ENCODE results near the gene MMS22L.

MMS22L gene

DNA sequence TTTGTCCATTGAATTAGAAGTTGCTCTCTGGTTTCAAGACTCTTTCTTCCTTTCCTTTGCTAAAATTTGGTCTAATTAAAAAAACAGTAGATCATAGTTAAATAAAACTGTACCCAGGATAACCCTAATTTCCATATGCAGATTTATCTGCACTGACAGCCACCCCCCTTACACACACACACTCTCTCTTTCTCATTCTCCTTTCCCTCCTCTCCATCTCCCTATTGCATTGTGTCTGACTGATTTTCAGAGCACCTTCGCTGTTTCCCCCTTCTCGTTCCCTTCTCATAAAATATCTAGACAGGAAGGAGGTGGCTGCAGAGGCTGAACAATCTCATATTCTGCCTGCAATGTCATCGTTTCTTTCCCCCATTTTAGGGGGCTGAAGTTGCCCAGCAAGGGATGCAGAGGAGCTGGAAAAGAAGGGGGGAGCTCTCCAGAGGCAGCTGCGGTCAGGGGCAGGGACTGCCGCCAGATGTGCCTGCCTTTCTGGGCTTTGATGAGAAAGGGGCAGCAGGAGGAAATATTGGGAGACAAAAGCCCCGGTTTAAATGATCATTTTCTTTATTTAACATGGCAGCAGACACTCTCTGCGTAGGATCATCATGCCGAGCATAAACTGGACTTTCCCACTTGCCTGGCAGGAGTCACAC is 22.5 kb upstream of the MMS22L start:
- Histone ChIP-seq H3K27ac (no peak overlapping the region), H3K4me3 (no peak overlapping the region), H3K9me3 (ENCODE audit: low read depth, low read length) (no peaks in the 10 kb centered on the region), H3K9ac (ENCODE audit: insufficient read length) (no peak overlapping the region), H3K36me3 (ENCODE audit: insufficient read depth, low read length) (no peaks in the 10 kb centered on the region)
- no peak for TF ChIP-seq POLR2AphosphoS5 (IDR thresholded peaks at IDR 0.05; ENCODE audit: borderline replicate concordance, low read depth, low read length)
- no peak for TF ChIP-seq EZH2 (IDR thresholded peaks at IDR 0.05)
- no peak for TF ChIP-seq FOXP2 (optimal IDR thresholded peaks at IDR 0.05; ENCODE audit: control extremely low read depth, extremely low read length, insufficient read depth)
- no peak for DNase-seq (ENCODE audit: low read depth, low spot score)

- DNase-seq (ENCODE audit: low read depth, low spot score) = no peak
- TF ChIP-seq FOXP2 (optimal IDR thresholded peaks at IDR 0.05; ENCODE audit: control extremely low read depth, extremely low read length, insufficient read depth) (no peak), EZH2 (IDR thresholded peaks at IDR 0.05) (no peak), POLR2AphosphoS5 (IDR thresholded peaks at IDR 0.05; ENCODE audit: borderline replicate concordance, low read depth, low read length) (no peak)
- no peak overlapping the region for H3K27ac ChIP-seq
- H3K36me3 ChIP-seq (ENCODE audit: insufficient read depth, low read length) = no peaks in the 10 kb centered on the region
- H3K4me3 ChIP-seq = no peak overlapping the region
- H3K9ac ChIP-seq (ENCODE audit: insufficient read length) = no peak overlapping the region
- H3K9me3 ChIP-seq (ENCODE audit: low read depth, low read length) = no peaks in the 10 kb centered on the region
Observed at GRCh38 chr6:97304701-97305100, 21.7 kb upstream of the MMS22L start.

DNA sequence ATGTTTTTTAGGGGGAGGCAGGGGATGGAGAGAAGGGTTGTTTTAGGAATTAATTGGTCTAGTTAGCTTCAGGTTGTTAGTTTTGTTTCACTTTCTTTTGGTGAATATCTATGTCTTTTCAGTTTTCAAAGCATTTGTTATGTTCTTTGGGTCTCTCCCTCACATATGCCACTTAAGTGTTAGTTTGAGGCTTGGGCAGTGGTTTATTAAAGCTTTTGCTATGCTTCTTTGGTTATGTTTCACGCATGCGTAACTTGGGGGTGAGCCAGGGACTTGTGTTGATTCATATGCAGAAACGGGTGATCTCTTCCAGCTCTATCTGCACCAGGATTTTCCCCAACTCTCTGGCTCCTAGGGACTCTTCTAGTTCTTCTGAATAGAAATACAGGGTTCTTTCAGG is 11.4 kb upstream of the MMS22L start:
- Histone ChIP-seq H3K4me3 (no peak overlapping the region), H3K9ac (ENCODE audit: insufficient read length) (no peak overlapping the region), H3K36me3 (ENCODE audit: insufficient read depth, low read length) (no peaks in the 10 kb centered on the region), H3K27ac (no peak overlapping the region), H3K9me3 (ENCODE audit: low read depth, low read length) (no peaks in the 10 kb centered on the region)
- DNase-seq (ENCODE audit: low read depth, low spot score) = no peak
- TF ChIP-seq EZH2 (IDR thresholded peaks at IDR 0.05) (no peak), POLR2AphosphoS5 (IDR thresholded peaks at IDR 0.05; ENCODE audit: borderline replicate concordance, low read depth, low read length) (no peak), FOXP2 (optimal IDR thresholded peaks at IDR 0.05; ENCODE audit: control extremely low read depth, extremely low read length, insufficient read depth) (no peak)

- Histone ChIP-seq H3K27ac (no peak overlapping the region), H3K9ac (ENCODE audit: insufficient read length) (no peak overlapping the region), H3K4me3 (no peak overlapping the region), H3K9me3 (ENCODE audit: low read depth, low read length) (no peaks in the 10 kb centered on the region), H3K36me3 (ENCODE audit: insufficient read depth, low read length) (no peaks in the 10 kb centered on the region)
- TF ChIP-seq EZH2 (IDR thresholded peaks at IDR 0.05) (no peak), FOXP2 (optimal IDR thresholded peaks at IDR 0.05; ENCODE audit: control extremely low read depth, extremely low read length, insufficient read depth) (no peak), POLR2AphosphoS5 (IDR thresholded peaks at IDR 0.05; ENCODE audit: borderline replicate concordance, low read depth, low read length) (no peak)
- no peak for DNase-seq (ENCODE audit: low read depth, low spot score)
Observed at GRCh38 chr6:97293198-97293696, 10.2 kb upstream of the MMS22L start.

DNA sequence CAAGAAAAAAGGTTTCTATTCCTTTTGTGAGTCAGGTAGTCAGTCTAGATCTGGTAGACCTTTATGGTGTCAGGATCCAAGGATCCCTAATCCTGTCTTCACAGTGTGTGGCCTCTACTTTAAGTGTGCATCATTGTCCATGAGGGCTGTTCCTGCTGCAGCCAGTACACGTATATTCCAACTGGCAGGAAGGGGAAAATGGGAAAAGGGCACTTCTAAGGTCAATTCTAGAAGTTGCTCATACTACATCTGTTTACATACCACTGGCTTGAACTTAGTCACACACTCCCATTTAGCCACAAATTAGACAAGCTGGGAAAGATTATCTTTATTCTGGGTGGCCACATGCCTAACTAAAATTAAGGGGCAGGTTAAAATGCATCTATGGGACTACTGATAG is 9.7 kb upstream of the MMS22L start:
- TF ChIP-seq POLR2AphosphoS5 (IDR thresholded peaks at IDR 0.05; ENCODE audit: borderline replicate concordance, low read depth, low read length) (no peak), EZH2 (IDR thresholded peaks at IDR 0.05) (no peak), FOXP2 (optimal IDR thresholded peaks at IDR 0.05; ENCODE audit: control extremely low read depth, extremely low read length, insufficient read depth) (no peak)
- no peak overlapping the region for H3K4me3 ChIP-seq
- H3K36me3 ChIP-seq (ENCODE audit: insufficient read depth, low read length) = no peaks in the 10 kb centered on the region
- no peak for DNase-seq (ENCODE audit: low read depth, low spot score)
- no peak overlapping the region for H3K9ac ChIP-seq (ENCODE audit: insufficient read length)
- no peak overlapping the region for H3K27ac ChIP-seq
- H3K9me3 ChIP-seq (ENCODE audit: low read depth, low read length) = no peaks in the 10 kb centered on the region

GRCh38 chr6:97291896-97292295 is 8.9 kb upstream of the MMS22L start:
- H3K9me3 ChIP-seq (ENCODE audit: low read depth, low read length) = no peaks in the 10 kb centered on the region
- no peak for DNase-seq (ENCODE audit: low read depth, low spot score)
- no peak overlapping the region for H3K27ac ChIP-seq
- no peak overlapping the region for H3K9ac ChIP-seq (ENCODE audit: insufficient read length)
- H3K4me3 ChIP-seq = no peak overlapping the region
- TF ChIP-seq POLR2AphosphoS5 (IDR thresholded peaks at IDR 0.05; ENCODE audit: borderline replicate concordance, low read depth, low read length) = no peak
- TF ChIP-seq EZH2 (IDR thresholded peaks at IDR 0.05) = no peak
- TF ChIP-seq FOXP2 (optimal IDR thresholded peaks at IDR 0.05; ENCODE audit: control extremely low read depth, extremely low read length, insufficient read depth) = no peak
- H3K36me3 ChIP-seq (ENCODE audit: insufficient read depth, low read length) = no peaks in the 10 kb centered on the region

DNA sequence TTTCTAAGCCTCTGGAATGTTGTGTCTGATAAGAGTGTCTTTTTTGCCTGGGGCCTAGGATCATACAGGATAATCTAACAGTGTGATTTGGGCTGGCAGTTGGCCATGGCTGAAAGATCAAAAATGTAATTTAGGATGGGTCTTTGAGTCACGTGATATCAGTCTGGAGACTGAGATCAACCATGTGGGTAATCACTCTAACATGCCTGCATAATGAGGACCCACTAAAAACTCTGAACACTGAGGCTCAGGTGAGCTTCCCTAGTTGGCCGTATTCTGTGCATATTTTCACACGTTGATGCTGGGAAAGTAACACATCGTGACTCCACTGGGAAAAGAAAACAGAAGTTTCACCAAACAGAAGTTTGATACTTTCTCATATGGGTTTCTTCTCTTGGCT is 6.3 kb upstream of the MMS22L start:
- TF ChIP-seq FOXP2 (optimal IDR thresholded peaks at IDR 0.05; ENCODE audit: control extremely low read depth, extremely low read length, insufficient read depth) (no peak), EZH2 (IDR thresholded peaks at IDR 0.05) (no peak), POLR2AphosphoS5 (IDR thresholded peaks at IDR 0.05; ENCODE audit: borderline replicate concordance, low read depth, low read length) (no peak)
- DNase-seq (ENCODE audit: low read depth, low spot score) = no peak
- Histone ChIP-seq H3K9ac (ENCODE audit: insufficient read length) (no peak overlapping the region), H3K36me3 (ENCODE audit: insufficient read depth, low read length) (no peaks in the 10 kb centered on the region), H3K4me3 (no peak overlapping the region), H3K9me3 (ENCODE audit: low read depth, low read length) (no peaks in the 10 kb centered on the region), H3K27ac (no peak overlapping the region)

DNA sequence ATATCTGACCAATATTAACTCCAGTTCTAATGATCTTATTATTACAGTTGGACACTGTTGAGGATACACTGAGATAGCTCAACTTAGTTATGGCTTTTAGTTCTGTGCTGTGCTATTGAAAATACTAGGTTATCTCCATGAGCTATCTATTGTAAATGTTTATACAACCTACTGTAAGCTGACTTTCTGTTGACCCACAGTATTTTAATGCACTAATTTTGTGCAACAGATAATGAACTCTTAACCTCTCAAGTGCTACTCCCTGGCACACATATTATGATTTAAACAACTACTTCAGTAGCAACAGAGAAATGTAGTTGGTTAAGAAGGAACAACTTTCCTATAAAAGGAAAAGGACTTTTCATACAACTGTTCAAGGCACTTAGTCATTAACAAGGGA is 5.2 kb upstream of the MMS22L start:
- TF ChIP-seq FOXP2 (optimal IDR thresholded peaks at IDR 0.05; ENCODE audit: control extremely low read depth, extremely low read length, insufficient read depth) (no peak), POLR2AphosphoS5 (IDR thresholded peaks at IDR 0.05; ENCODE audit: borderline replicate concordance, low read depth, low read length) (no peak), EZH2 (IDR thresholded peaks at IDR 0.05) (no peak)
- Histone ChIP-seq H3K36me3 (ENCODE audit: insufficient read depth, low read length) (no peaks in the 10 kb centered on the region), H3K9me3 (ENCODE audit: low read depth, low read length) (no peaks in the 10 kb centered on the region), H3K27ac (no peak overlapping the region), H3K9ac (ENCODE audit: insufficient read length) (no peak overlapping the region), H3K4me3 (no peak overlapping the region)
- no peak for DNase-seq (ENCODE audit: low read depth, low spot score)
